Panc1 (cell line): ENCODE data around the gene TIMM44.

Experiments used
- CTCF ChIP-seq: fragments of 450-650 bp; IDR thresholded peaks from 2 replicates; pipeline ENCODE4 v1.5.1; 2017; ENCODE audit warnings: mild to moderate bottlenecking
- SIN3A ChIP-seq: IDR thresholded peaks from 2 replicates; pipeline ENCODE4 v1.6.1; 2012; ENCODE audit warnings: low read depth, mild to moderate bottlenecking, low read length, moderate library complexity, borderline replicate concordance; ENCODE audit not compliant: insufficient read depth
- TCF7L2 ChIP-seq: IDR thresholded peaks from 2 replicates; pipeline ENCODE4 v1.6.1; 2011; ENCODE audit warnings: mild to moderate bottlenecking, low read depth, low read length, inconsistent platforms

- TF ChIP-seq TCF7L2 = peak; percentile 74
- TF ChIP-seq SIN3A = no peak
- no peak for TF ChIP-seq CTCF
These were observed 15.1 kb downstream of the TIMM44 start for GRCh38 chr19:7928334-7928706.
